Immature natural killer cell (primary cell): Measurements from ENCODE around the gene SLC12A4. TPM values are rescaled to one million over a fixed set of nuclear protein-coding genes. Genes with fewer than 3 reads are reported as not detected.
"Not testable (repeated sequence)": the region's sequence is repeated elsewhere in the genome, so short reads cannot be mapped to it uniquely, and the experiment has no call there.

Source experiments
- DNase-seq, 3 donors: peaks; one replicate each; pipeline ENCODE4 v3.0.0; 2022; ENCODE audit warnings: mixed read lengths in 1 of 3
- H3K27ac Mint-ChIP-seq, 6 donors: one replicate each; pipeline ENCODE4 v1.8.0; 2020; ENCODE audit warnings: mixed read lengths in 6 of 6, mild to moderate bottlenecking in 5 of 6, inconsistent platforms in 4 of 6, moderate library complexity in 3 of 6
- H3K27me3 Mint-ChIP-seq, 3 donors: one replicate each; pipeline ENCODE4 v1.8.0; 2020 to 2021; ENCODE audit warnings: low read depth in 3 of 3, mild to moderate bottlenecking in 3 of 3, mixed read lengths in 3 of 3, moderate library complexity in 3 of 3, inconsistent platforms in 1 of 3
- H3K36me3 Mint-ChIP-seq, 3 donors: one replicate each; pipeline ENCODE4 v1.8.0; 2020; ENCODE audit warnings: mixed read lengths in 3 of 3, inconsistent platforms in 2 of 3, mild to moderate bottlenecking in 2 of 3
- H3K4me1 Mint-ChIP-seq, 2 donors: one replicate each; pipeline ENCODE4 v1.8.0; 2020; ENCODE audit warnings: inconsistent platforms in 2 of 2, mild to moderate bottlenecking in 2 of 2, mixed read lengths in 2 of 2, moderate library complexity in 1 of 2
- H3K4me3 Mint-ChIP-seq, 5 donors: one replicate each; pipeline ENCODE4 v1.8.0; 2020; ENCODE audit warnings: mild to moderate bottlenecking in 5 of 5, mixed read lengths in 5 of 5, inconsistent platforms in 3 of 5, moderate library complexity in 3 of 5
- H3K9me3 Mint-ChIP-seq, 6 donors: one replicate each; pipeline ENCODE4 v1.8.0; 2020; ENCODE audit warnings: mild to moderate bottlenecking in 6 of 6, mixed read lengths in 6 of 6, inconsistent platforms in 4 of 6, moderate library complexity in 3 of 6
- polyA plus RNA-seq, 3 donors: library from polyadenylated mRNA; unstranded; fragments of 300-500 nt; fragmentation: Illumina TruSeq; gene quantifications; one replicate each; pipeline ENCODE4 v1.2.3, GENCODE V29; 2021

The SLC12A4 gene
- polyA plus RNA-seq, 3 donors from 2014 or later, result 5.1 to 10.5 (median 6.6) TPM

- Mint-ChIP-seq H3K9me3 (no peaks in the 10 kb centered on the region), H3K27ac (peak overlapping the region in 1 of 6 donors; percentile 30), H3K4me1 (no peaks in the 10 kb centered on the region), H3K4me3 (no peak overlapping the region), H3K27me3 (peaks cover 0 to 1% (median 0%) of the 10 kb centered on the region in 3 donors), H3K36me3 (no peaks in the 10 kb centered on the region)
- DNase-seq, result no peak
These were observed 9.2 kb upstream of the SLC12A4 start for GRCh38 chr16:67977469-67978227.

DNA sequence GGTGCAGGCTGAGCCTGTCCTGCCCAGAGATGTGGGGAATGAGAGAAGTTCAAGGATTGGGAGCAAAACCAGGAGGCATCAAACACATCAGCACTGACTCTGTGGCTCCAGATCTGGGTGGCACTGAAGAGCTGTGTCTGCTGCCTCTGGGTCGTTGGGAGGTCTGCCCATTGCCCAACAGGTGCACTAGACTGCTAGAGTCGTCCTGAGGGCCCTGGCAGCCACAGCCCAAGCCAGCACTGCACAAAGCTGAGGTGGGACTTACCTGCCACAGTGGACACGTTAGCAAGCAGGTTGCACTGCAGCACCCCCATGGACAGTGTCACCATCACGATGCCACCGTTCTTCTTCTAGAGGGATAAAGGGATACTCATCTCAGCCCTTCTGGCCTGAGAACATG lies 8.6 kb upstream of the SLC12A4 start:
- H3K27ac Mint-ChIP-seq, result no peak overlapping the region
- no peaks in the 10 kb centered on the region for H3K36me3 Mint-ChIP-seq
- DNase-seq, result no peak
- no peaks in the 10 kb centered on the region for H3K4me1 Mint-ChIP-seq
- no peak overlapping the region for H3K4me3 Mint-ChIP-seq
- H3K27me3 Mint-ChIP-seq, result peaks cover 0 to 1% (median 0%) of the 10 kb centered on the region in 3 donors
- no peaks in the 10 kb centered on the region for H3K9me3 Mint-ChIP-seq

DNA sequence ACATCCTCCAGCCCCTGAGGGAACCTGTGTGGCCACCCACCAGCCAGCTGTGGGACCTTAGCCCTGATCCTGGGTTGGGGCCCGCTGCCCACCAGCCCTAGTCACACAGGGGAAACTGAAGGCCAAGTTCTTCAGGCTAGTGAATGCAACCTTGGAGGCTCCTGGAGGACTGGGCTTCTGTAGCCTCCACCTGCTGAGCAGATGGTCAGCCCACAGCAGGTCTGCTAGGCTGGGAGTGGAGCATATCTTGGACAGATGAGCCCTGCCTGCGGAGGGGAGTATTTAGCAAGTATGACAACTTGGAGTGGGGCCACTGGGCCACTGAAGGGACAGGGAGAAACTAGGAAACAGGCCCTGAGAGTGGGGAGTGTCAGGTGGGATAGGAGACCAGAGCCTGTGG lies 7.8 kb upstream of the SLC12A4 start:
- Mint-ChIP-seq H3K4me3 (no peak overlapping the region), H3K27ac (no peak overlapping the region)

DNA sequence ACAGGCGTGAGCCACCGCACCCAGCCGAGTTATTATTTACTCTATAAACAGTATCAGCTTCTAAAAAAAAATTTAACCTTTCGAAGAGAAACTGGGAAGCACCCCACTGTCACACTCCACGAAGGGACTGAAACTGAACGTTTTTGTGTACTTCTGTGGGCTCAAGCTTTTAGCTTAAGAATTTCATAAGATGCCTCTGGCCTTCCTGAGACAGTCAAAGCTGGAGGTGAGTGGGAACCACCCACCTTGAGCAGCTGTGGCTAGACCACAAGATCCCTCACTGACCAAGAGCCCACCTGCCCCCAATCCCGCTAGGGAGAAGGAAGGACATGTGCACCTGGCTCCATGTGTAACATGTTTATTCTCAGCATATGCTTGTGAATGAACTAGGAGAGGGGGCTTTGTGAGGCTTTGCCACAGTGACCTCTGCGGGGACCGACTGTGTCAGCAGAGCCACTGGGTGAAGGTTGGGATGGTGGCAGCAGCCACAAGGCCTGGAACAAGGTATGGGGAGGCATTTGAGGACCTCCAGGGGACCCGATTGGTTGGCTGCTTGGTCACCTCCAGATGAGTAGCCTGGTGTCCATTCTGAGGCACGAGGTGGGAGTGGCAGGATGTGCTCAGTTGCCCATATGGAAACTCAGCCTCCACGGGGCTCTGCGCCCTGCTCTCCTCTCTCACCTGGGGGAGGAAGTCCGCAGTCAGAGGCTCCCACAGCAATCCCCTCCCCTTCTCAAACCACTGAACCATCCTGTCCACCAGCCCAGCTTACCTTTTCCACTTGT lies 7.1 kb upstream of the SLC12A4 start:
- no peaks in the 10 kb centered on the region for H3K4me1 Mint-ChIP-seq
- no peak for DNase-seq
- H3K36me3 Mint-ChIP-seq, result no peaks in the 10 kb centered on the region
- peaks cover 0 to 1% (median 0%) of the 10 kb centered on the region in 3 donors for H3K27me3 Mint-ChIP-seq
- no peak overlapping the region for H3K4me3 Mint-ChIP-seq
- H3K9me3 Mint-ChIP-seq, result no peaks in the 10 kb centered on the region
- H3K27ac Mint-ChIP-seq, result no peak overlapping the region

More for the DNA sequence above, 7.8 kb upstream of the SLC12A4 start:
- Mint-ChIP-seq H3K4me1 (no peaks in the 10 kb centered on the region), H3K9me3 (no peaks in the 10 kb centered on the region), H3K27me3 (peaks cover 0 to 1% (median 0%) of the 10 kb centered on the region in 3 donors), H3K36me3 (no peaks in the 10 kb centered on the region)
- DNase-seq, result no peak

GRCh38 chr16:67972285-67972684 lies 3.8 kb upstream of the SLC12A4 start:
- H3K4me1 Mint-ChIP-seq, result peaks cover 13 to 17% of the 10 kb centered on the region in 2 donors
- H3K27me3 Mint-ChIP-seq, H3K4me3 Mint-ChIP-seq, H3K36me3 Mint-ChIP-seq, DNase-seq, H3K27ac Mint-ChIP-seq, H3K9me3 Mint-ChIP-seq: not testable (repeated sequence)

DNA sequence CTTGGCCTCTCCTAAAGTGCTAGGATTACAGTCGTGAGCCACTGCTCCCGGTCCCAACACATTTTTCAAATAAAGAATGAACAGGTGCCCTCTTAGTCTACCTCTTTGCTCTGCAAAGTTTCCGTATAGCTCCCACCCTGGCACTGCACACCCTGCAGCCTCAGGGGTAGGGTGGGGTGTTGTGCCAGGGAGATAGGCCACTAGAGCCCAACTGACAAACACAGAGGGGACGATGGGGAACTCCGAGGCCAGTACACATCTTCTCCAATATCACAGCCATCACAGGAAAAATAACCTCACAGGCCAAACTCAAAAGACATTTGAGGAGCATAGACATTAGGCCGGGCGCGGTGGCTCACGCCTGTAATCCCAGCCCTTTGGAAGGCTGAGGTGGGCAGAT lies 2.7 kb upstream of the SLC12A4 start:
- Mint-ChIP-seq H3K36me3 (no peaks in the 10 kb centered on the region), H3K9me3 (no peaks in the 10 kb centered on the region), H3K4me3 (peak overlapping the region in 3 of 5 donors; percentile 34 to 60 (median 52)), H3K4me1 (peaks cover 22 to 25% of the 10 kb centered on the region in 2 donors), H3K27me3 (peaks cover 3 to 9% (median 5%) of the 10 kb centered on the region in 3 donors), H3K27ac (peak overlapping the region in 2 of 6 donors; percentile 64 to 69)
- no peak for DNase-seq

DNA sequence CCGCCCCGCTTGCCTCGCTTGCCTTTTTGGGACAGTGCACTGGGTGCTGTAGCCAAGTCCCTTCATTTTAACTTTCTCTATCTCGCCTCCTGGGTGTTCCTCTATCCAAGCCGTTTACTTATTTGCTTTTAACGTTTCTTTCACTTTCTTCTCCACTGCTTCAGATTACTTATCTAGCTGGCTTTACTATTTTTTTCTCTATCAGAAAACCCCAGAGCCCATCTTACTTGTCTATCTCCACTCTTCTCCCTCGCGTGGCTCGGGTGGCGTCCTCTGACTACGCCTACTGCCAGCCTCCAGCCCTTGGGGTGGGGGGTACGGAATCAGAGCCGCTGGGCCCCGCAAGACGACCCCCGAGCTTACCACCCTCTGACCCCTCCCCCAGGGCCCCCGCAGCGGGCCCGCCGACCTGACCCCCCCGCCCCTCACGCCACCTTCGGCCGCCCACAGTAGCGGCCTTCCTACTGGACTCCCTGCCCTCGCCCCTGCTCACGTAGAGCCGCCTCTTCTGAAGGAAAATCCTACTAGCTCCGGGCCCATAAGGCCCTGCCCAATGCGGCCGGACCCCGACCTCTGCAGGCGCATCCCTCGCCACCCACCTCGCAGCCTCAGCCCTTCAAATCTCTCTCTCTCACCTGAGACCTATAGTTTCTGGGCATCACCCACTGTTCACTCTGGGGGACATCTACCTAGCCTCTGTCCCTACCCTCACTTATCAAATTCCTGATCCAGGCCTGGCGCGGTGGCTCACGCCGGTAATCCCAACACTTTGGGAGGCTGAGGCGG lies 1.0 kb upstream of the SLC12A4 start:
- H3K27ac Mint-ChIP-seq, result peak overlapping the region; percentile 85 to 96 (median 91)
- no peaks in the 10 kb centered on the region for H3K36me3 Mint-ChIP-seq
- peaks cover 24 to 25% of the 10 kb centered on the region in 2 donors for H3K4me1 Mint-ChIP-seq
- no peaks in the 10 kb centered on the region for H3K9me3 Mint-ChIP-seq
- H3K4me3 Mint-ChIP-seq, result peak overlapping the region; percentile 89 to 94 (median 92)
- DNase-seq, result peak; percentile 25 to 31 (median 30)
- H3K27me3 Mint-ChIP-seq, result peaks cover 2 to 9% (median 5%) of the 10 kb centered on the region in 3 donors

DNA sequence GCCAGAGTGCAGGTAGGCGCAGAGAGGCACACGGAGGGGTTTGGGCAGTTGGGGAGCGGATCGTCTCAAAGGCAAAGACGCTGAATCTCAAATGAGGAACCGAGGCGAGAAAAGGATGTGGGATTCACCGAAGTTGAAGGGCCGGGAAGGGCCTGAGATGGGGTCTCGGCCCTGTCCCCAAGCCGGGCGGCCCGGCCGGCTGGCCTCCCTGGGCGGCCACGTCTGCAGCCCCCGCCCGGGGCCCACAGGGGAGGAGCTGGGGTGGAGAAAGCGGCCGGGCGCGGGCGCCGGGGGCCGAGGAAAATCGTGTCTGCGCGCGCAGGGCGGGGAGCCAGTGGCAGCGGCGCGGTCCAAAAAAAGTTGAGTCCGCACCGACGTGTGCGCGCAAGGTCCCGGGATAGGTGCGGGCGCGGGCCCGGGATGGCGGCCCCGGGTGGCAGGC lies 458 bp downstream of the SLC12A4 start:
- Mint-ChIP-seq H3K27ac (peak overlapping the region; percentile 66 to 95 (median 90)), H3K9me3 (no peaks in the 10 kb centered on the region), H3K36me3 (peaks cover 0 to under 1% (median 0%) of the 10 kb centered on the region in 3 donors), H3K4me1 (peaks cover 24 to 25% of the 10 kb centered on the region in 2 donors), H3K27me3 (peaks cover 2 to 9% (median 5%) of the 10 kb centered on the region in 3 donors), H3K4me3 (peak overlapping the region; percentile 89 to 96 (median 96))
- DNase-seq, result peak in 2 of 3 donors; percentile 8 to 32

DNA sequence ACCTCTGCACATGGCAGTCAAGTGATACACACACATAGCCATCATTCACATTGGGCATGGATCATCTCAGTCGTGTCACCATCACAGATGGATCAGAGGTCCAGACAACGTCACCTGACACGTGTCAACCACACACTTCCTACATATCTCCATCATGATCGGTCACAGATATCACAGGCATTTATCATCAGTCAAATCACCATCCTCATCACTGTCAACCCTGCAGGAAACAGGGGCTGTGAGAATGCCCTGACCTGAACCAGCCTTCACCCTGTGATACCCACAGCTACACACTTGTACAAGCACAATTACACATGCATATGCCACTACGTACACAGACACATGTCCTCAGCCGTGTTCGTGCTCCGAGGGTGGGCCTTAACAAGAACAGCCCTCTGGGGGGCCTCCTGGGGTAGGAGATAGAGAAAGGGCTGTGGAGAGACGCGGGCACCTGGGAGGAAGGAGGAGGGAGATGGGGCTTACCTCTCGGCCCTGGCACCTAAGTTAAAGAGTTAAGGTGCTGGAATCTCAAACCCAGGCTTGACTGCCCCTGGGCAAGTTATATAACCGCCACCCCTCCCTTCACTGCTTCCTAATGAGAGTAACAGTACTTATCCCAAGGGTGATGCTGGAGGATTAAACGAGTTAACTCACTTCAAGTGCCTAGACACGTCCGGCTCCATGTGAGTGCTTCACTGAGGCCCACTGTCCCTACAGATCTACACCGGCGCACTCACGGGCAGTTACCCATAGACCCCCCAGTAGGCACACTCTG lies 1.1 kb downstream of the SLC12A4 start:
- peaks cover 24 to 25% of the 10 kb centered on the region in 2 donors for H3K4me1 Mint-ChIP-seq
- H3K9me3 Mint-ChIP-seq, result no peaks in the 10 kb centered on the region
- peaks cover 2 to 9% (median 5%) of the 10 kb centered on the region in 3 donors for H3K27me3 Mint-ChIP-seq
- H3K27ac Mint-ChIP-seq, result peak overlapping the region; percentile 66 to 95 (median 90)
- peak; percentile 25 to 41 (median 36) for DNase-seq
- peak overlapping the region; percentile 89 to 96 (median 96) for H3K4me3 Mint-ChIP-seq
- peaks cover 0 to 4% (median 0%) of the 10 kb centered on the region in 3 donors for H3K36me3 Mint-ChIP-seq

DNA sequence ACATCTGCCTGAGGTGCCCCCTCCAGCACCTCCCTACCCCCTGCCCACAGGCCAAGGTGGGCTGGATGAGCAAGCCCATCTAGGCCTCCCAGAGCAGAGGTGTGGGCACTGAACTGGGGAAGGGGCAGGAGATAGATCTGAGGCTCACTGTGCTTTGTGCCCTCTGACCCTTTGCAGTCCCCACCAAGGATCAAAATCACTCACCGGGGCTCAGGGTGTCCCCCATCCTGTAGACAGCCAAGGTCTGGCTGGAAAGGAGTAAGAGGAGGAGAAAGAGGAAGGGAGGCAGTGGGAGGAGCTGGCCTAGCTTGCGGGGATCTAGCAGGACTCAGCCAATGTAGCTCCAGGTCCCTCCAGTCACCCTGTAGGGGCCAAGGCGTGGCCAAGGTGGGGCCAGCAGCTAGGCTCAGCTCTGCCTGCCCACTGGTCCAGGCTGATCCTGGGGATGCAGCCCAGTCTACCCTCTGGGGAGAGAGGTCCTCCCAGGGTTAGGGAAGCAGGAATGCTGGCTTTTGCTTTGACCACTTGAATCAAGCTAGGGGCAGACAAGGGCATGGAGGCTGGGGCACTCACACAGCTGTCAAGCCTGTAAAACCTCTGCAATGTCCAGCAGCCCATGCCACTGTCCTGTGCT lies 1.8 kb downstream of the SLC12A4 start:
- Mint-ChIP-seq H3K27ac (peak overlapping the region in 5 of 6 donors; percentile 63 to 95 (median 88)), H3K27me3 (peaks cover 2 to 9% (median 5%) of the 10 kb centered on the region in 3 donors), H3K4me1 (peaks cover 24 to 25% of the 10 kb centered on the region in 2 donors), H3K9me3 (no peaks in the 10 kb centered on the region), H3K4me3 (peak overlapping the region; percentile 89 to 96 (median 96)), H3K36me3 (peaks cover 0 to 4% (median 0%) of the 10 kb centered on the region in 3 donors)
- DNase-seq, result no peak

- H3K4me3 Mint-ChIP-seq, result no peak overlapping the region
- H3K9me3 Mint-ChIP-seq, result no peaks in the 10 kb centered on the region
- DNase-seq, result no peak
- no peak overlapping the region for H3K27ac Mint-ChIP-seq
- H3K36me3 Mint-ChIP-seq, result peaks cover 0 to 4% (median 3%) of the 10 kb centered on the region in 3 donors
- peaks cover 2 to 9% (median 5%) of the 10 kb centered on the region in 3 donors for H3K27me3 Mint-ChIP-seq
- H3K4me1 Mint-ChIP-seq, result peaks cover 24 to 25% of the 10 kb centered on the region in 2 donors
These were observed 2.5 kb downstream of the SLC12A4 start for GRCh38 chr16:67965668-67966548.
